HG02870 (cell line): ENCODE data around the gene KCNQ1.

Experiments used
- ATAC-seq: cut with Tn5 transposase; IDR thresholded peaks from one replicate; pipeline ENCODE4 v1.9.1; 2021; ENCODE audit warnings: mild to moderate bottlenecking, moderate library complexity; ENCODE audit not compliant: unreplicated experiment

KCNQ1 gene

GRCh38 chr11:2444821-2445745 lies at the start of gene KCNQ1:
Gene KCNQ1 (plus strand): TSS chr11:2445008. CDS start chr11:2445099, 91 bp downstream.
- ATAC-seq, result no peak

DNA sequence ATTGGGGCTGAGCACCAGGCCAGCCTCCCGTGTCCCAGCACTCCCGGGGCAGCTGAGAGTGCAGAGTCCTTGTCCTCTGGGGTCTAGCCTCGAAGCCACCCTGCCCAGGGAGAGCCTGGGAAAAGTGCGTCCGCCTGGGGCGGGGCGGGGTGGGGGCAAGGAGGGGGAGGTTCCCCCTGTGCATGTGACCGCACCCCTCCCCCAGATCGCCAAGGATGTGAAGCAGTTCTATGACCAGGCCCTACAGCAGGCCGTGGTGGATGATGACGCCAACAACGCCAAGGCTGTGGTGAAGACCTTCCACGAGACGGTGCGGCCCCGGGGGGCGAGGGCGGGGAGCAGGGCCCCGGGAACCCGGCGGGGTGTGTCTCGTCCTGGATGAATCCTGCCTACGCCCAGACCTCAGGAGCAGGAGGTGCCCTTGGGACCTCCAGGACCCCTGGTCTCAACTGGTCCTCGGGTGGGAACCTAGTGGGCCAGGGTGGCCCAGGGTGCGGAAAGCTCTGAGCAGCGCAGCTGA lies 49.5 kb upstream of the KCNQ1 start:
- no peak for ATAC-seq

DNA sequence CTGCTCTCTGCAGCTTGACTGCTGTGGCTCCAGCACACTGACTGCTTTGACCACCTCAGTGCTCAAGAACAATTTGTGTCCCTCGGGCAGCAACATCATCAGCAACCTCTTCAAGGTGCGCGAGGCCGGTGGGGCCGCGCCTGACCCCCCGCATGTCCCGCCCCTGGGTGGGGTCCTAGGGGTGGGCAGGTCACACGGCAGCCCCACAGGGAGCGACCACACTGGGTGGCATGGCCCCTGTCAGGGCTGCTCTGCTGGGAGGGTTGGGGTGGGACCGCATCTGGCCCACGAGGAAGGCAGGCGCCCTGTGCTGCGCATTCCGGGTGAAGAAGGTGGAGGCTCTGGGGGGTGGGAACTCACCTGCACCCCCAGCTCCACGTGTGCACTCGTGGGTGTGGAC lies 49.0 kb upstream of the KCNQ1 start:
- no peak for ATAC-seq

DNA sequence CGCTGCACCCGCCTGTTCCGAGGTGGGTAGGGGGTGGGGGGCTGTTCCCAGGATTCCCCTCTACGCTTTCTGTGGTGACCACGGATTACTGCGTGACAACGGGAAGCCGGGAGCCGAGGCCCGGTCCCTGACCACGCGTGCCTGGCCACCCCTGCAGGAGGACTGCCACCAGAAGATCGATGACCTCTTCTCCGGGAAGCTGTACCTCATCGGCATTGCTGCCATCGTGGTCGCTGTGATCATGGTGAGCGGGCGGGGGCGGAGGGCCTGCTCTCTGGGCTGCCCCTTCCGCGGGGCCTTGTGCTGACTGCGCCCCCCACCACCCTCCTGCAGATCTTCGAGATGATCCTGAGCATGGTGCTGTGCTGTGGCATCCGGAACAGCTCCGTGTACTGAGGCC lies 48.3 kb upstream of the KCNQ1 start:
- no peak for ATAC-seq

- no peak for ATAC-seq
Observed at GRCh38 chr11:2397005-2397404, 47.8 kb upstream of the KCNQ1 start.

DNA sequence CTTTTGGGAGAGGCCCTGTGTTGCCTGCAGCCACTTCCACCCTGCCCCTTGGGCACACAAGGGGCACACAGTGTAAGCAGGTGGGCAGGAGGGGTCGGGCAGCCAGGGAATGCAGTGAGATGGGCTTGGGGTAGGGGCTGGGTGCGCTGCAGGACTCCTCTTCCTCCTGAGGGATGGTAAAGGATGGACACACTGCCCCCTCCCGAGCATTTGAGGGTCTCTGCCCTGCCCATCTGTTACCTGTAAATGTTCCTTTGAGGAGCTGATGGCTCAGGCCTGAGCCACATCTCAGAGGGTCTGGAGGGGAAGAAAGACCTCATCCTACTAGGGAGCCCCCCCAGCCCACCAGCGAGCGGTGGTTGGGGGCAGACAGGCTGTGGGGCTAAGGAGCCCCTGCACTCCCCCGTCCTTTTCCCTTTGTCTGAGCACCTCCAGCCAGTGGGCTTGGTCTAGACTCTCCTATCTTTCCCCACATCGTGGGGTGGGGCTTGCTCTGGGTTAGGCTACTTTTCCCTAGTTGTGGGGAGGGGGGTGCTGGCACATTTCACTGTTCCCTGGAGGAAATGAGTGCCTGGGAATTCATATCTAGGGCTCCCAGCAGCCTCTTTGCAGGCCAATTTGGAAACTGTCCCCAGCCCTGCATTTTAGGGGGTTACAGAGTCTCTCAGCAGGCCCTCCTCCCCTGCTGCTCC lies 46.0 kb upstream of the KCNQ1 start:
- no peak for ATAC-seq

- ATAC-seq, result peak; percentile 0
Observed at GRCh38 chr11:2399488-2400068, 45.2 kb upstream of the KCNQ1 start.

DNA sequence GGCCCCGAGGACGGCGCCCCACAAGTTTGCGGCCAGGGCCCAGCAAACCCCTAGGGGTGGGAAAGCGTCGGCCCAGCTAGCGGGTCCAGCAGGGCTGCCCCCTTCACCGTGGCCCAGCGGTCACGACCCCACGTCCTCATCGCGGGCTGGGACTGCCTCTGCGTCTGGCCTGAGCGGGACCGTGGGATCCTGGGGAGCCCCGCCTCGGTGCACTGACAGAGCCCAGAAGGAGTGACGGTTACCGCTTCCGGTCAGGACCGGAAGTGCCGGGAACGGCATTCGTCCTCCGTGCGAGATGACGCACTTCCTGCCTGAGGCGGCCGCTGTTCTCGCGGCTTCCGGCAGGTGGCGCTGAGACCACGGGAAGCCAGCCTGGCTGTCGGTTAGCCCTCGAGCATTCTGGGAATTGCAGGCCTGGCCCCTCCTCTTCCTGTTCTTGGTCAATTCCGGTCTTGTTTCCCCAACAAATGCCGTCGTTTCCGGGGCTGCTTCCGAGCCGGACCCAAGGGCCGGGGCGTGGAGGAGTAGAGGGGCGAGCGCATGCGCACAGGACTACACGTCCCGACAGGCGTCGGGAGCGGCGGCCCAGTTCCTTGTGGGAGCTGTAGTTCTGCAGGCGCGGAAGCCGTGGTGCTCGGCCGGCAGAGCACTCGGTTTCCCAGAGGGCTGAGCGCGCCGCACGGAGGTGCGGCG lies 44.6 kb upstream of the KCNQ1 start, which contains the start of gene TSSC4:
Gene TSSC4 (plus strand): TSS at position 682 of the 693 bp plus-strand sequence. CDS start 1,884 bp downstream, outside the sequence.
- ATAC-seq, result peak; percentile 89

- ATAC-seq, result peak; percentile 2
Observed at GRCh38 chr11:2400762-2401435, 43.9 kb upstream of the KCNQ1 start.

DNA sequence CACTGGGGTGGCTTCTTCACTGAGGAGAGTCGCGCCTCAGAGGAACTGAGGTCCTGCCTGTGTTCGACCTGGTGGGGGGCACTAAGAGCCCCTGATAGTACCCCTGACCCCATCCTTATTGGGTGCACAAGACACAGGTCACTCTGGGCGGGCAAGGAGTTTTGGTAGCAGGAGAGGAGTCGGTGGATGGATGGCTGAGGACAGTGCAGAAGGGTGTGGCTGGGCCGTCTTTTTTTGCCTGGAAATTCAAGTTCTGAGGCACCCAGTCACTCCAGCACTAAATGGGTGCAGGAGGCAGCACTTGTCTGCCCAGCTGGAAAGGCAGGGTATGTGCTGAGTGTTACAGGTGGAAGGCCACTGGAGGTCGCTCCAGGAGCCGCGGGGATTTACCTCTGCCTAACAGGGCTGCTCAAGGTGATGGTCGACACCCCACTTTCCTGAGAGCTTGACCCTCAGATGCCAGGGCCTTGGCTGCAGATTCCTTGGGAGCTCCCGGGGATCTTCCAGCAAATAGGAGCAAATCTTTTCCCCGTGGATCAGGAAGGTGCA lies 43.3 kb upstream of the KCNQ1 start:
- no peak for ATAC-seq

- ATAC-seq, result no peak
Observed at GRCh38 chr11:2402106-2402505, 42.7 kb upstream of the KCNQ1 start.

DNA sequence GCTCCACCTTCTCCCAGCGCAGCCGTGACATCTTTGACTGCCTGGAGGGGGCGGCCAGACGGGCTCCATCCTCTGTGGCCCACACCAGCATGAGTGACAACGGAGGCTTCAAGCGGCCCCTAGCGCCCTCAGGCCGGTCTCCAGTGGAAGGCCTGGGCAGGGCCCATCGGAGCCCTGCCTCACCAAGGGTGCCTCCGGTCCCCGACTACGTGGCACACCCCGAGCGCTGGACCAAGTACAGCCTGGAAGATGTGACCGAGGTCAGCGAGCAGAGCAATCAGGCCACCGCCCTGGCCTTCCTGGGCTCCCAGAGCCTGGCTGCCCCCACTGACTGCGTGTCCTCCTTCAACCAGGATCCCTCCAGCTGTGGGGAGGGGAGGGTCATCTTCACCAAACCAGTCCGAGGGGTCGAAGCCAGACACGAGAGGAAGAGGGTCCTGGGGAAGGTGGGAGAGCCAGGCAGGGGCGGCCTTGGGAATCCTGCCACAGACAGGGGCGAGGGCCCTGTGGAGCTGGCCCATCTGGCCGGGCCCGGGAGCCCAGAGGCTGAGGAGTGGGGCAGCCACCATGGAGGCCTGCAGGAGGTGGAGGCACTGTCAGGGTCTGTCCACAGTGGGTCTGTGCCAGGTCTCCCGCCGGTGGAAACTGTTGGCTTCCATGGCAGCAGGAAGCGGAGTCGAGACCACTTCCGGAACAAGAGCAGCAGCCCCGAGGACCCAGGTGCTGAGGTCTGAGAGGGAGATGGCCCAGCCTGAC lies 41.7 kb upstream of the KCNQ1 start:
- ATAC-seq, result no peak

DNA sequence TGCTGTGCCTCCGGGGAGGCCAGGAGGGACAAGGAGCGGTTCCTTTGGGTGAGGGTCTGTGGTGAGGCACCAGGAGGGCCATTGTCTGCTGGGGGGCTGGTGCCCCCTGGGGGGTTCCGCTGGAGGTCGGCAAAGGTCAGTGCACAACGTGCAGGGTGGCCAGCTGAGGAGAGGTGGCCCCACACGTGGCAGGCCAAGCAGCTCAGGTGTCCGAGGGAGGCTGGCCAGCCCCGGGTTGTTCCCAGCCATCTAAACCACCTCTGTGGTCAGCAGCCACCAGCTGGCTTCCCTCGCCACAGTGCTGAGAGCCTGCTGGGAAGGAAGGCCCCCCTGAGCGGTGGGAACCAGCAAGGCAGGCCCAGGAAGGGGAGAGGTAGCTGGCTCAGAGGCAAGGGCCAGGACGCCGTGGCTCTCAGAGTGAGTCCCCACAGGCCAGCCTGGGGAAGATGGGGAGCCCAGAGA lies 40.0 kb upstream of the KCNQ1 start:
- ATAC-seq, result no peak

- no peak for ATAC-seq
Observed at GRCh38 chr11:2406451-2406850, 38.4 kb upstream of the KCNQ1 start.

GRCh38 chr11:2406878-2407410 lies 37.9 kb upstream of the KCNQ1 start:
- no peak for ATAC-seq

DNA sequence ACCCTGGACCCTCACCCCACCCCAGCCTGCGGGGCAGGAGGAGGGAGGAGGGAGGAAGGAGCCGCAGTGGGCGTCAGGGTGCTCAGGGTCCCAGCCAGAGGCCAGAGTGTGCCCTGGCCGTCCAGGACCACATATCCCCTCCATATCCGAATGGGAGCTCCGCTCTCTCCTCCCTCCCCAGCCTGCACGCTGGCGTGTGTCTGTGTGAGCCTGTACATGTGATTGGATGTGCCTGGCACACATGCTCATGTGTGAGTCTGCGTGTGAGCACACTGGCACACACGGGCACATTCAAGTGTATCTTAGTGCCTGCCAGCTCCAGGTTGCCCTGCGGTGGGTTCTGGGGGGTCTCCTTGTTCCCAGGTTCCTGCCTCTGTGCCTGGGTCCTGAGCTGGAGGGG lies 36.1 kb upstream of the KCNQ1 start:
- no peak for ATAC-seq

GRCh38 chr11:2409126-2409525 lies 35.7 kb upstream of the KCNQ1 start:
- ATAC-seq, result no peak

DNA sequence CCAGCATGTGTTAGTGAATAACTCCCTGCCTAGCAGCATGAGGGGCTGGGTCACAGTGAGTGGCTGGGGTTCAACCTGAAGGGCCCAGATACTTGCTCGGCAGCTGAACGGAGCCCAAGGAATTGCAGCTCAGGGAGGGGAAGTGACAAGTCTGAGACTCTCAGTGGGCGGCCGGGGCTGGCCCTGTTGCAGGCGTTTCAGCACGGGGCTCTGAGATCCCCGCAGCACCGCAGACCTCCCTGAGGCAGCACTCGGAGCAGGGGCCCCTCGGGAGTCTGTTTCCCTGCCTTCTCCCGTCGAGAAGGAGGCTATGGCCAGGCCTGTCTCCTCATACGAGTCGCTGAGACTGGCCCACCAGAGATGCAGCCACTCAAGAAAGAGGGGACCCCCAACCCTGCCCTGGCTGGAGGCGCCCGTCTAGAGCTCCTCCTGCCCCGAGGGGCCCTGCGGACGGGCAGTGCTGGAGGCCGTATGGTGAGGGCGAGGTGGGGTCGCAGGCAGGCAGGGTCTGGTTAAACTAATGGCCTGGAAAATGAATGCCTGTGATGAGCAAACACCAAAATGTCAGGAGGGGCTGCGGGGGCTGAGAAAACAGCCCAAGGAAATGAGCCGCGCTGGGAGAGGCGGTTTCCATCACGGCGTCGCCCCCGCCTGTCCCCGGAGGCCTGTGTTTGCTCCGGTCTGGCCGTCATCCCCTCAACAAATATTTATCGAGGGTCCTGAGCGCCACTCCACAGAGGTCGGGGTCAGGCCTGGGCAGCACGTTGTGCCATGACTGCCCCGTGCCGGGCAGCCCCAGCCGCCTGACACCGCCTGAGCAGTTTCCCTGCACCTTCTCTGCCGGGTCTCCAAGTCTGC lies 35.0 kb upstream of the KCNQ1 start:
- no peak for ATAC-seq
